BE2C (cell line): ENCODE measurements around the gene SLC35B2.
A peak's percentile ranks its signal among the peaks of the same experiment; 100 is the strongest.
"Not testable (repeated sequence)": the region's sequence is repeated elsewhere in the genome, so short reads cannot be mapped to it uniquely, and the experiment has no call there.

Experiments
- DNase-seq: peaks from one replicate; pipeline ENCODE4 v3.0.0-alpha.2; 2020
- H3K27me3 ChIP-seq: fragments of 250-450 bp; sonication (Bioruptor Pico); 2 replicates; pipeline ENCODE4 v1.5.1; 2020; ENCODE audit warnings: mild to moderate bottlenecking
- H3K36me3 ChIP-seq: fragments of 250-450 bp; sonication (Bioruptor Pico); 2 replicates; pipeline ENCODE4 v1.5.1; 2020; ENCODE audit warnings: mild to moderate bottlenecking
- H3K4me1 ChIP-seq: fragments of 250-450 bp; sonication (Bioruptor Pico); 2 replicates; pipeline ENCODE4 v1.5.1; 2020
- H3K4me3 ChIP-seq: 2 replicates; pipeline ENCODE4 v1.5.1; 2011; ENCODE audit warnings: low read depth, low read length
- H3K9me3 ChIP-seq: fragments of 250-450 bp; sonication (Bioruptor Pico); 2 replicates; pipeline ENCODE4 v1.5.1; 2020
- TF ChIP-seq, protein P1 (sequence below): IDR thresholded peaks from 2 replicates; pipeline ENCODE4 v1.5.1; 2012; ENCODE audit warnings: mild to moderate bottlenecking, low read depth, low read length

SLC35B2 gene

DNA sequence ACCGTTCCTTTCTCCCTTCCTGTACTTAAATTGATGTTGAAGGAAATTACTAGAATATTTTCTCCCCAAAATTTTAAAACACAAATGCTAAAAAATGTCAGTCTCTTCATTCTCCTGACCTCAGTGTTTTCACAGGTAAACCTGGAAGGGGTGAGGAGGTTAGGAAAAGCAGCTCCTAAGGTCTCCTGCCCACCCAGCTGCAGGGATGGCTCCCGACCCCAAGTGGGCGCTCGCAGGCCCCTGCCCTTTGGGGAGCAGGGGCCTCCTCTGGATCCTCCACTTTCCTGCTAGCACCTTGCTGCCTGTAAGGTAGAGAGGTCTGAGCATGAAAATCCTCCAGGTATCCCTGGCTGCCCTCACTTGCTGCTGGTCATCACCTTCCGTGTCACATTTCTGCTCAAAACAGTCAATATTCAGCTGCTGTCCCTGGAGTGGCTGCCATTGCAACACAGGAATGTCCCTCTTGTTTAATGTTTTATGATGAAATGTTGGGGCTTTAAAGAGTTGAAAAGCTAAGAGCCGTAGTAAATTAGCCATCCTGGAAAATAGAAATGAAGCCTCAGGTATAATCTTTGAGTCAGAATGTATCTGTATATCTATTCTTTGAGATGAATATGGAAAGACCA is 21.3 kb downstream of the SLC35B2 start:
- Histone ChIP-seq H3K9me3 (no peaks in the 10 kb centered on the region), H3K36me3 (peaks cover 44% of the 10 kb centered on the region), H3K4me3 (no peak overlapping the region), H3K4me1 (peaks cover 34% of the 10 kb centered on the region), H3K27me3 (no peaks in the 10 kb centered on the region)
- TF ChIP-seq, protein P1, sequence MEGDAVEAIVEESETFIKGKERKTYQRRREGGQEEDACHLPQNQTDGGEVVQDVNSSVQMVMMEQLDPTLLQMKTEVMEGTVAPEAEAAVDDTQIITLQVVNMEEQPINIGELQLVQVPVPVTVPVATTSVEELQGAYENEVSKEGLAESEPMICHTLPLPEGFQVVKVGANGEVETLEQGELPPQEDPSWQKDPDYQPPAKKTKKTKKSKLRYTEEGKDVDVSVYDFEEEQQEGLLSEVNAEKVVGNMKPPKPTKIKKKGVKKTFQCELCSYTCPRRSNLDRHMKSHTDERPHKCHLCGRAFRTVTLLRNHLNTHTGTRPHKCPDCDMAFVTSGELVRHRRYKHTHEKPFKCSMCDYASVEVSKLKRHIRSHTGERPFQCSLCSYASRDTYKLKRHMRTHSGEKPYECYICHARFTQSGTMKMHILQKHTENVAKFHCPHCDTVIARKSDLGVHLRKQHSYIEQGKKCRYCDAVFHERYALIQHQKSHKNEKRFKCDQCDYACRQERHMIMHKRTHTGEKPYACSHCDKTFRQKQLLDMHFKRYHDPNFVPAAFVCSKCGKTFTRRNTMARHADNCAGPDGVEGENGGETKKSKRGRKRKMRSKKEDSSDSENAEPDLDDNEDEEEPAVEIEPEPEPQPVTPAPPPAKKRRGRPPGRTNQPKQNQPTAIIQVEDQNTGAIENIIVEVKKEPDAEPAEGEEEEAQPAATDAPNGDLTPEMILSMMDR, result no peak
- no peak for DNase-seq

DNA sequence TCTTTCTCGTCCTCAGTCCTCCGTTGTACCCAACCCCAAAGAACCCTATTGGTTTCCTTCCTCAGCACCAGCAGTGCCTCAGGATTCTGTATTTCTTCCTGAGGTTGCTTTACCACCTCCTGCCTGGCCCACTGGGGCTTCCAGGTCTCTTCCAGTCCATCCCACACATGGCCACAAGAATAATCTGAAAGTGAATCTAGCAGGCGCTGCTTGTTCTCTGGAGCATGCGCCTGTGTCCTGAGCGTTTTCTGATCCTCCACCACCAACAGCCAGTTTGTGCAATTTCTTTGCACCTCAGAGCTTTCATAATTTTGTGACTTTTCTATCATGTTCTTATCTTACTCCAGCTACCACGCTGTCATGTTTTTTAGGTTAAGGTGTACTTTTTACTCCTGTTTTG is 22.1 kb downstream of the SLC35B2 start:
- Histone ChIP-seq H3K4me3 (no peak overlapping the region), H3K27me3 (no peaks in the 10 kb centered on the region), H3K9me3 (no peaks in the 10 kb centered on the region), H3K36me3 (peaks cover 48% of the 10 kb centered on the region), H3K4me1 (peaks cover 34% of the 10 kb centered on the region)
- TF ChIP-seq, protein P1, result no peak
- peak; percentile 52 for DNase-seq

DNA sequence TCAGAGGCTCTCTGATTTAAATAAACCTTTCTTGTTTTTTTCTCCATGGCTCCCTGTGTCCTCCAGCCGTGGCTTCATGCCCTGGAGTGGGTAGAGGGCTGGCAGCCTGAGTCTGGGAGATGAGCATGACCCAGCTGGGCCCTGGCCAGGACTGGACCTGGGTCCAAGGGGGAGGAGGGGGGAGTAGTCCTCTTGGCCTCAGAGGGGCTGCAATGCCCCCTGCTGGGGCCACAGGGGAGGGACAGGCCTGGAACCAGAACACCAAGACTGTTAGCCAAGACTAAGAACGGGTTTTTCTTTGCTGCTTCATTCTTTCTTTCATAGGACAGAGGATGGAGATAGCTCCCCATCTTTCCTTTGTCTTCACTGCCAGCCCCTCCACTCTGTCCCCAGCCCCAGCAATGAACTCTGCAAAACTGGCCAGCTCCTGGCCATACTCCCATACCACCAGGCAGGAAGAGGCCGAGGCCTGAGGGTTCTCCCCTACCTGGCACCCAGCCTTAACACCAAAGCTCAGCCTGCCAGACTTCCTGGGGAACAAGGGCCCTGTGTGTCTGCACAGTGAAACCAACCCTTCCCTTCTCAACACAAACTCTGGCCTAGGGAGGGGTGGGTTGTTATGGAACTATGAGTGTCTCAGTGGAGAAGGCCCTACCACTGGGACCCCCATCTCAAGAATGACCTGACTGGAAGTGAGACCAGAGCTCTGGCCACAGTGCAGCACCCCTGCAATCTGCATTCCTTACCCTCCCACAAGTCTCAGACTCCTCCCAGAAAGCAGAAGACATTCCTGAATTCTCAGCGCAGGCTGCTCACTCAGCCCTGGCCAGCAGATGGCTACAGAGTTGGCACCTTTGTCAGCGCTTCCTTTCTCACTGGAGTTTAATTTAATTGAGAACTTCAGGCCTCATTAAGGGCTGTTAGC is 23.0 kb downstream of the SLC35B2 start:
- Histone ChIP-seq H3K36me3 (peaks cover 57% of the 10 kb centered on the region), H3K27me3 (no peaks in the 10 kb centered on the region), H3K4me3 (no peak overlapping the region), H3K9me3 (no peaks in the 10 kb centered on the region), H3K4me1 (peaks cover 34% of the 10 kb centered on the region)
- peak; percentile 79 for DNase-seq
- TF ChIP-seq, protein P1, result peak; percentile 96

DNA sequence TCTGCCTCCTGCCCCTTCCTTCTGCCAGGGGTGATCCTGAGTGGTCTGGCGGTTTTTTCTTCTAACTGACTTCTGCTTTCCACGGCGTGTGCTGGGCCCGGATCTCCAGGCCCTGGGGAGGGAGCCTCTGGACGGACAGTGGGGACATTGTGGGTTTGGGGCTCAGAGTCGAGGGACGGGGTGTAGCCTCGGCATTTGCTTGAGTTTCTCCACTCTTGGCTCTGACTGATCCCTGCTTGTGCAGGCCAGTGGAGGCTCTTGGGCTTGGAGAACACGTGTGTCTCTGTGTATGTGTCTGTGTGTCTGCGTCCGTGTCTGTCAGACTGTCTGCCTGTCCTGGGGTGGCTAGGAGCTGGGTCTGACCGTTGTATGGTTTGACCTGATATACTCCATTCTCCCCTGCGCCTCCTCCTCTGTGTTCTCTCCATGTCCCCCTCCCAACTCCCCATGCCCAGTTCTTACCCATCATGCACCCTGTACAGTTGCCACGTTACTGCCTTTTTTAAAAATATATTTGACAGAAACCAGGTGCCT is 23.7 kb downstream of the SLC35B2 start:
- no peak overlapping the region for H3K4me3 ChIP-seq
- H3K36me3 ChIP-seq, result peaks cover 63% of the 10 kb centered on the region
- peaks cover 34% of the 10 kb centered on the region for H3K4me1 ChIP-seq
- no peaks in the 10 kb centered on the region for H3K9me3 ChIP-seq
- H3K27me3 ChIP-seq, result no peaks in the 10 kb centered on the region
- DNase-seq, result no peak
- TF ChIP-seq, protein P1, result no peak

DNA sequence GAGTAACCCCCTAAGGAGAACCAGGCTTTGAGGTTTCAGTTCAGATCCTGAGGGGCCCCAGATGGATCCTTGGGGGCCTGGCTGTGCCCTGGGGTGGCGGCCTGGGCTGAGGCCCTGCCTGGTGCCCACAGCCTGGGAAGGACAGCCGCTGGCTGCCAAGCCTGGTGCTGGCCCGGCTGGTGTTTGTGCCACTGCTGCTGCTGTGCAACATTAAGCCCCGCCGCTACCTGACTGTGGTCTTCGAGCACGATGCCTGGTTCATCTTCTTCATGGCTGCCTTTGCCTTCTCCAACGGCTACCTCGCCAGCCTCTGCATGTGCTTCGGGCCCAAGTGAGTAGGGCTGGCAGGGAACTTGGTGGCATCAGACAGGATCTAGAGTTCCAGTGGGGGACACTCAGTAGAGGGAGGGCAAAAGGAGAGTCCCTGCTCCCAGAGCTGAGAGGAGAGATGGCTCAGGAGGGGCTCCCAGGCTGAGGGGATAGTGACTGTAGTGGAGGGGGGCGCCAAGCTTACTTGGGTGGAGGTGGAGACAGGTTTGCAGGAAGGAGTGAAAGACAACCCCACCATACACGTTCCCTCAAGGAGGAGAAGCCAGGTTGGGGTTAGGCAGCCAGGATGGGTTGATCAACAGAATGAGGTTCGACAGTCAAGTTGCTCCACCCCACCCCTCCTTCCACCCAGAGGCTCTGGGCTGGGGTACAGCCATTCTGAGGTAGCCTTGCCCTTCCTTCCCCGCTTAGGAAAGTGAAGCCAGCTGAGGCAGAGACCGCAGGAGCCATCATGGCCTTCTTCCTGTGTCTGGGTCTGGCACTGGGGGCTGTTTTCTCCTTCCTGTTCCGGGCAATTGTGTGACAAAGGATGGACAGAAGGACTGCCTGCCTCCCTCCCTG is 24.4 kb downstream of the SLC35B2 start:
- H3K9me3 ChIP-seq, result no peaks in the 10 kb centered on the region
- TF ChIP-seq, protein P1, result no peak
- H3K4me3 ChIP-seq, result no peak overlapping the region
- no peaks in the 10 kb centered on the region for H3K27me3 ChIP-seq
- H3K4me1 ChIP-seq, result peaks cover 35% of the 10 kb centered on the region
- DNase-seq, result no peak
- peaks cover 67% of the 10 kb centered on the region for H3K36me3 ChIP-seq

DNA sequence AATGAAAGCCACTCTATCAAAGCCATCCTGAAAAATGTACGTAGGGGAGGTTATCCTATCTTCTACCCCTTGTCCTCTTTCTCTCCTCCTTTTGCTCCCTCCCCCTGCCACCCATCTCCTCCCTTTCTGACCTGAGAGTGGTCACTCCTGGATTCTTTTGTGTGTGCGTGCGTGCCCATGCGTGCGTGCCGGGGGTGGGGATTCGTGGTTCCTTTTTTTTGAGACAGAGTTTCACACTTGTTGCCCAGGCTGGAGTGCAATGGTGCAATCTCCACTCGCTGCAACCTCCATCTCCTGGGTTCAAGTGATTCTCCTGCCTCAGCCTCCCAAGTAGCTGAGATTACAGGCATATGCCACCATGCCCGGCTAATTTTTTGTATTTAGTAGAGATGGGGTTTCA is 25.9 kb downstream of the SLC35B2 start:
- not testable (repeated sequence) for H3K27me3 ChIP-seq, DNase-seq, H3K4me3 ChIP-seq, H3K9me3 ChIP-seq
- peaks cover 67% of the 10 kb centered on the region for H3K36me3 ChIP-seq
- peaks cover 37% of the 10 kb centered on the region for H3K4me1 ChIP-seq
